SK-N-SH (cell line): ENCODE data around the gene THBS2.

Experiments used
- CTCF ChIP-seq: fragments of 200-600 bp; sonication (generic); IDR thresholded peaks from 2 replicates; pipeline ENCODE4 v1.6.1; 2017; ENCODE audit warnings: antibody characterized with exemption, mild to moderate bottlenecking, moderate library complexity
- EP300 ChIP-seq, 2 experiments: IDR thresholded peaks; 2 replicates each; pipeline versions ENCODE4 v1.4.0 to v1.6.1; 2012; ENCODE audit warnings: borderline replicate concordance in 1 of 2, low read depth in 1 of 2, low read length in 1 of 2
- FOXJ3 ChIP-seq: sonication (generic); formaldehyde crosslinking; IDR thresholded peaks from 2 replicates; pipeline ENCODE4 v1.5.1; 2020; ENCODE audit warnings: mild to moderate bottlenecking, missing genetic modification reagents
- FOXM1 ChIP-seq: IDR thresholded peaks from 2 replicates; pipeline ENCODE4 v1.4.0; 2012; ENCODE audit warnings: low read depth, mild to moderate bottlenecking
- JUND ChIP-seq: IDR thresholded peaks from 2 replicates; pipeline ENCODE4 v1.4.0; 2012
- MXI1 ChIP-seq: IDR thresholded peaks from 2 replicates; pipeline ENCODE4 v1.6.1; 2012; ENCODE audit warnings: mild to moderate bottlenecking, low read depth, low read length, improper control_type of control experiment
- POLR2AphosphoS5 ChIP-seq: IDR thresholded peaks from 2 replicates; pipeline ENCODE4 v1.6.1; 2012; ENCODE audit warnings: low read depth, low read length
- USF2 ChIP-seq: fragments of 150-350 bp; IDR thresholded peaks from 2 replicates; pipeline ENCODE4 v1.6.1; 2017; ENCODE audit warnings: antibody characterized with exemption, low read length, low read depth, borderline replicate concordance

- no peak for TF ChIP-seq CTCF
- no peak for TF ChIP-seq USF2
- peak; percentile 74 for TF ChIP-seq POLR2AphosphoS5
- no peak for TF ChIP-seq FOXM1
- TF ChIP-seq JUND, result peak; percentile 75
- TF ChIP-seq EP300 (IDR thresholded peaks at IDR 0.05; ENCODE audit: borderline replicate concordance in 1 of 2, low read depth in 1 of 2, low read length in 1 of 2), result peak in 1 of 2 experiments; percentile 71; a peak in 1 of 4 replicates
- no peak for TF ChIP-seq MXI1
- no peak for TF ChIP-seq FOXJ3 (CRISPR knock-in tag)
Observed at GRCh38 chr6:169205176-169206160, 48.2 kb downstream of the THBS2 start.
